ENCODE measurements around the gene B4GALT1.
"Not testable (repeated sequence)": the region's sequence is repeated elsewhere in the genome, so short reads cannot be mapped to it uniquely, and the experiment has no call there.

B4GALT1 gene

DNA sequence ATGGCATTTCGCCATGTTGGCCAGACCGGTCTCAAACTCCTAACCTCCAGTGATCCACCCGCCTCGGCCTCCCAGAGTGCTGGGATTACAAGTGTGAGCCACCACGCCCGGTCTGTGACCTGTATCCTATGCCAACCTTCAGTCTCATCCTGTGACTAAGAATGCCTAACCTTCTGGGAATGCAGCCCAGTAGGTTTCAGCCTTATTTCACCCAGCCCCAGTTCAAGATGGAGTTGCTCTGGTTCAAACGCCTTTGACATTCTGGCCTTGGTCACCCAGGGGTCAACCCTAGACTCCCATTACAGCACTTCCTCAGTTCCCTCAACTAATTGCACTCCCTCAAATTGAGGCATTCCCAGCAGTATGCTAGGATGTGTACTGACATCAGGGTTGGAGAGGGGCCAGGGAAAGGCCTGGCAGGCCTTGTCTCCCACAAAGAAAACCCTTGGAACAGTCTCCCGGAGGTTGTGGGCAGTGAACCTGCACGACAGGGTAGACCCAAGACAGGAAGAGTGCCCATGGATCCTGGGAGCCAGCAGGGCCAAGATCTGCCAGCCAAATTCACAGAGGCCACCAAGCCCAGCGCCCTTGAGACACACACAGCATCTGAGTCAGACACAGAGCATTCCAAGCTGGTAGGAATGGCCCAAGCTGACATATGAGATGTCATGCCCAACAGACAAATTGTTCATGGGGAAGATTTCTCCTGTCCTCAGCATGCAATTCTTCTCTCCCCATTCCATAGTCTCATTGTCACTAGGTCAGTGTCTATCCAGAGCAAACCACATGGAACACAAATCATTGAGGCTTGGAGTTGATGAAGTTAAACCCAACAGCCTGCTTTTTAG lies 65.8 kb downstream of the B4GALT1 start:
- FAIRE-seq: no peak

DNA sequence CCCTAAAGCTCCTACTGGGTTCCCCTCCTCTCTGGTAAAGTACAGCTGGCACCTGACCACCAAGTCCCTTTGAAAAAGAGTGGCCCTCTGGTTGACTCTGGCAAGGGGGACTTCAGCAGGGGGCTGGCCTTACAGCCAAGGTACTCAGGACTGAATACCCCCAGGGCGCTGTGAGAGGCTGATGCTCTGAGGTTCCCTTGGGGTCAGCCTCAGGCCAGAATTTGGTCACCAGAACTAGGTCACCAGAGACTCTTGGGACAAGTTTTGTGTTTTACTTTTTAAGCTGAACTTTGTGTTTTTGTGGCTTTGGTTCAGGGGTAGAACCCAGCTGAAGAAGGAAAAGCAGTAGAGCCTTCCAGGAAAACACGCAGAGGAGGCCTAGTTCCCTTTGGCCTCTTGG lies 67.4 kb downstream of the B4GALT1 start:
- FAIRE-seq: no peak

DNA sequence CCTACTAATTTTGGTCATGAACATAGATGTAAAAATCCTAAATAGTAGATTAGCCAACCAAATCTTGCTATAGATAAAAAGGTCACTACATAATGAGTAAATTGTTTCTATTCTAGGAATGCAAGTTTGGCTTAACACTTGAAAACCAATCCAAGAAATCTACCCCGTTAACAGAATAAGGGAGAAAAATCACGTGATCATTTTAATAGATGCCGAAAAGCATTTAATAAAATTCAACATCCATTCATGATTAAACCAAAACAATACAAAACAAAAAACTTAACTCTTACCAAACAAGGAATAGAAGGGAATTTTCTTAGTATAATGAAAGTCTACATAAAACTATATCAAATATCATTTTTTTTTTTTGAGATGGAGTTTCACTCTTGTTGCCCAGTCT lies 69.9 kb downstream of the B4GALT1 start:
- no peak for FAIRE-seq

DNA sequence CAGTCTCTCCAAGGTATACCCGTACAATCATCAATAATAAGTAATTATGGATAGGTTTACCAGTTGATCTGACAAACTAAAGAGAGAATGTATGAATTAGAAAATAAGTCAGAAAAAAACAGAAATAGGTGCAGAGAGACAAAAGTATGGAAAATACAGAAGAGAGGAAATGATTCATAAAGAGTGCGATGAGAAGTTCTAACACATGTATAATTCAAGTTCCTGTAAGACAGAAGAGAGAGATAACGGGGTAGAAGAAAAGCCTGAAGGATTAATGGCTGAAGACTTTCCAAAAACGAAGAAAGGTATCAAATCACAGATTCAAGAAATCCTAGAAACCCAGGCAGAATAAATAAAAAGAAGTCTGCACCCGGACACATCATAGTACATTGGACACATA lies 74.5 kb downstream of the B4GALT1 start:
- FAIRE-seq: no peak

DNA sequence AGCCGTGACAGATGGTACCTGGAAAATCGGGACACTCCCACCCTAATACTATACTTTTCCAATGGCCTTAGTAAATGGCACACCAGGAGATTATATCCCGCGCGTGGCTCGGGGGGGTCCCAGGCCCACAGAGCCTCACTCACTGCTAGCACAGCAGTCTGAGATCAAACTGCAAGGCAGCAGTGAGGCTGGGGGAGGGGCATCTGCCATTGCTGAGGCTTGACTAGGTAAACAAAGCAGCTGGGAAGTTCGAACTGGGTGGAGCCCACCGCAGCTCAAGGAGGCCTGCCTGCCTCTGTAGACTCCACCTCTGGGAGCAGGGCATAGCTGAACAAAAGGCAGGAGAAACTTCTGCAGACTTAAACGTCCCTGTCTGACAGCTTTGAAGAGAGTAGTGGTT lies 81.5 kb downstream of the B4GALT1 start:
- not testable (repeated sequence) for FAIRE-seq

DNA sequence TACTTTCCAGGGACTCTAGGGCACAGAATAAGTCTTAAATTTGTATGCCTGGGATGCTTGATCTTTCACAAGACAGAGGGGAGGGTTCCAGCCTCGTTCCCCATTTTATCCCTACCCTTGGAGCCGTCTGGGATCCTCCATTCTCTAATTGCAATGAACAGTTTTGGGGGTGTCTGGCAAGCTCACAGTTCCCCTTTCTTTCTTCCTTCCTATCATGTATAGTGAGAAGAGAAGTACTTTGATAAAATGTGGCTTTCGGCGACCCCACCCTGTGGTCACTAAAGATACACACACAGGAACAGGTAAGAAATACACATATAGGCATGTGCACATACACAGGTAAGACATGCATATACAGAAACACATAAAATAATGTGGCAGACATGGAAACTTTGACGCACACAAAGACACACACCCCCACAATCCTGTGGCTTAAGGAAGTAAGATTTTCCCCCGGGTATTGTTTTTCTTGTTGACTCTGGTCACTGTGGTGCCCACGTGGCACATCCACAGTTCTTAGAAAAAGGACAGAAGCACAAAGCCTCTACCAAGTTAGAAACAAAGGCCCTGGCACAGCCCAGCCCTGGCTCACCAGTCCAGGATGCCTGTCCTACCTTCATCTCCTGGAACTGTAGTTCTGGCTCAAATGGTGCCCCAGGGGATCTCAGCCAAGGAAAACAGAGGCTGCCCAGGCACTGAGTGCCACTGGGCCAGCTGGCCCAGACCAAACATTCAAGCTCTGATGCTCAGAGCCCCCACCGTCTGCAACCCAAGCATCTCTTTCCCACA lies 84.4 kb downstream of the B4GALT1 start:
- FAIRE-seq: no peak

DNA sequence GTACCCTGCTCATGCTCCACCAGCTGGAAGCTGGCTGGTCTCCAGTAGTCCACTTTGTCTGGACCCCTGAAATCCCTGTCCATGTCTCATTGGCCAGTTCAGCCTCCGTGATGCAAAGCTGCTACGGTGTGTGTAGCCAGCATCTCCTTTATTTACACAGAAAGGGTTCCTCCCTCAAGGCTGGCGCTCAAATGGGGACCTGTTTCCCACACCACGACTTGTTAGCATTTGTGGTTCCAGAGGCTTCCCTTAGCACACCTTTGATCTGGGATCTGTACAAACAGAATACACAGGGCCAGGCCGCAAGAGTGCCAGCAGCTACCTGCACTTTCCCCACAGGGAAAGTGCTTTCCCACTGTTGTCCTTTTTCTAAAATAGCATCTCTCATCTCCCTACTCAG lies 85.0 kb downstream of the B4GALT1 start:
- no peak for FAIRE-seq

DNA sequence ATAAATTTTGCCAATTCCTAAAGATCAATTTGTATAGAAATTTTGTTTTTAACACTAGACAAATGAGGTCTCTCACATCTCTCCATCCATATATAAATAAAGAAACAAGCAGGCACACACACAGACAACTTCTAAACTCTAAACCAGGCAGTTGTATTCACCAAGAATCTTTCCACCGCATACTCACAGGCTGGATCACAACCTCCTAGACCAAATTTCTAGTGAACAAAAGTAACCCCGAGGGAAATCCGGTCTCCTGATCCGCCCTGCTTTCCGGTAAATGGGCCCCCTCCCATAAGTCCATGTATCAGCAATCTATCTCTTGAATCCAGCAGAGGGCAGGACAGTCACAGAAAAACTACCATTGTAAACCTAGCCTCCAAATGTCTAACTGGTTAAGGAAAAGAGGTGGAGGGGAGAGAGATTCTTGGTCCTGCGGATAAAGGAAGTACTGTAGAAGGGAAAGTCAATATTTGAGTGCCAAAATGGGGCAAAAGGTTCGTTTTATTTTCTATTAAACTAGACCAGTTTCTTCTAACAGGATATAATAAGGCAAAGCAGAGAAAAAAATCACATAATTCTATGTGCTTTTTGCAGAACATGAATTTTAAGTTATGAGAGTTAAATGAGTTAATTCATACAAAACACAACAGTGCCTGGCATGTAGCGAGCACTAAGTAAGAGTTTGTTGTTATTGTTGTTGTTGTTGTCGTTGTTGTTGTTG lies 85.8 kb downstream of the B4GALT1 start:
- FAIRE-seq: peak; percentile 89

DNA sequence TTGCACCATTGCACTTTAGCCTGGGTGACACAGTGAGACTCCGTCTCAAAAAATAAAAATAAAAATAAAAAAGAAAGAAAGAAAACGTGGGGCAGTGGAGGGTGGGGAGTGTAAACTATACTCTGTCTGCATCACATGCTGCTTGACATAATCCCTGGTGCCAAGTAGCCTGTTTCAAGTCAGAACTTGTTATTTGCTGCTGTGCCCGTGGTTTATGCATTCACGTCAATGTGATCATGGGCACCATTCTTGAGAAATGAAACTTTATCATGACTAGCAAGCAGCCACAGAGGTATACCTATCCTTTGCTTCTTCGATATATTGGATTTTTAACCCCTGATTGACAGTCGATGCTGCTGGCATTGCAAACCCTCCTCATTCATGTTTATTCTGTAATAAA lies 86.6 kb downstream of the B4GALT1 start:
- no peak for FAIRE-seq

DNA sequence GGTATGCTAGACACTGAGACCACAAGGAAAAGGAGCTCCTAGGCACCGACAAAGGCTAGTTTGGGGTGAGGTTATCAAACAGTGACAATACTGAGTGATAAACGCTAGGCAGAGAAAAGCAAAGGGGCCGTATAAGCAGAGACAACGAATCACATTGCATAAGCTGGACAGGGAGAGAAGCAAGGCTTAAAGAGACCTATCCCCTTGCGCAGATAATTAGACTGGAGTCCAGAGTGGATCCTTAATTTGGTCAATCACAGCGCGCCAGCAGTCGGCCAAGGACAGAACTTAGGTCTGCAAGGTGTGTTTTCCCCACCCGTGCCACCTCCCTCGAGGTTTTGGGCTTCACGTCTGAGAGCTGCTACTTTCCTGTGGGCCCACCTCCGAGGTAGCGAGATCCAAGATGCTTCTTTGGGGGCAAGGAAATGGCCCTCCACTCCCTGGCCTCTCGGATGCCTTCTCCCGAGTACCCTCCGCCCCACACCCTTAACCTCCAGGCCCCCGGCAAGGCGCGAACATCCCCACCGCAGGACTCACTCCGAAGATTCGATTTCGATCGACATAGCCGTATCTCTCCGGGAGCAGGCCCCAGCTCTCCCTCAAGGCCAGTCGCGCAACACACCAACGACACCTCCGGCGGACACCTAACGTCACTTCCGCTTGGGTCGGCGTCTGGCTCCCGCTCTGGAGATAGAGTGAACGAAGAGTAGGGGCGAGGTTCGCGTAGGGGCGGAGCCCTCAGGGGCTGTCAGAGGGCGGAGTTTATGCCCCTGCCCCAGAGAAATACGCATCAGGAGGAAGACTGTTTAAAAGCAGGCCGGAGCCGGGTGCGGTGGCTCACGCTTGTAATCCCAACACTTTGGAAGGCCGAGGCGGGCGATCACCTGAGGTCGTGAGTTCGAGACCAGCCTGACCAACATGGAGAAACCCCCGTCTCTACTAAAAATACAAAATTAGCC lies 90.8 kb downstream of the B4GALT1 start, which contains the start of gene SMU1:
SMU1 (minus strand) TSS at position 629 of the 959 bp plus-strand sequence; CDS start at position 563, 66 bp downstream.
- FAIRE-seq: peak; percentile 98

DNA sequence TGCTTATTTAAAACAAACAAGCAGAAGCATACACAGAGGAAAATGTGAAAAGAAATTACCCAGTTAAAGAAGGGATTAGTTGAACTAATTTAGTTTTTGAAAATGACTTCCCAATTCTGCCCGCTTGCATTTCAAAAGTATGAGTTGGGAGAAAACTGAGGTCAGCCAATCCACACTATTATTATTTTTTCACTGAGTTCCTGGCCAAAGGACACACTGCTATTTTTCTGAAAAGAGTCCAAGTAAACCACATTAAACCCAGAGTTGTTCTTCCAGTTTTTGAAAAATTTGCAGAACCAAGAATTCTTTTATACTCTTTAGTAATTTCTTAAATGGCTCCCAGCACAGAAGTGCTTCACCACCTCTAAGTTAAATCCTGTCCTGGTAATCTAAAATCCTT lies 98.1 kb downstream of the B4GALT1 start:
- no peak for FAIRE-seq

DNA sequence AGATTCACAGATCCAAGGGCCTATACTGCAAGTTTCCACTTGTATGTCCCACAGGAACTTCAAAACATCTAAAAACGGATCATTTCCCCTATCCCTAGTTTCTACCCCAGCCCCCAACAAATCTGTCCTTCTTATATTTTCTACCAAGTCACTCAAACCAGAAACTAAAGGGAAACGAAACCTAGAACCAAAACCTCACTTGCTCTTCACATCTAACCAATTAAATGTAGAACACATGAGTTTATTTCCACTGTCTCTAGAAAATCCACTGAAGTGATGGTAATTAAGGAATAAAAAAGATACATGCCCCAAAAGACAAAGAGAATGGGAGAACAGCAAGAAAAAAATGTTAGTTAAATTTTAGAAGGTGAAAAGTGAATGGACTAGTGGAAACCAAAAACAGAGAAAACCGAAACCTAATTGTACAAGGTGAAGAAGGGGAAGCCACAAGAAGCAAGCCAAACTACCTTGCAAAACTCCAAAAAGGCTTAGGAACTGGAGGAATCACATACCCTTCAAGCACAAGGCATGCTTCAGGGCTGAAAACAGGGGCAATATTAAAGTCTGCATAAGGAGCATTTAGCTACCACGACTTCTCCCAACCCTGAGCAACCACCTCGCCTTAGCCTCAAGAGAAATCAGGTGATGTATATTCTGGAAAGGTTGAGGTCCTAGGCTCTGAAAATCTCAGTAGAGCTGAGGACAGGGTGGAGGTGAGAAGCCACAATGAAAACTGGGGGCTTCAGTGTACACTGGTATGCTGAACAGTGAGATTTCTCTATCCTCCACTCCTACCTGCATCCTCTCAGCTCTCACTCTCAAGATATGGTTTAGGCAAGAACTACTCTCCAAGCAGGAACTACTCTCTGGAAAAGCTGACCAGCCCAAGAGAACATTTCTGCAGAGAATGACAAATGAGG lies 101.7 kb downstream of the B4GALT1 start:
- no peak for FAIRE-seq

Measured in A204.1 (cell line).